GM12892 (cell line): ENCODE data around the gene RAB21.

Experiments used
- DNase-seq: peaks from one replicate; pipeline ENCODE4 v3.0.0; 2011; ENCODE audit not compliant: insufficient read length
- FAIRE-seq: peaks from 2 replicates; lab custom pipeline; 2011; peaks lifted over from hg19 to GRCh38; lab: Jason Lieb, UNC
- POLR2A ChIP-seq: IDR thresholded peaks from 2 replicates; pipeline ENCODE4 v1.6.1; 2011; ENCODE audit warnings: low read depth, low read length, control low read depth
- POLR2AphosphoS5 ChIP-seq: IDR thresholded peaks from 2 replicates; pipeline ENCODE4 v1.6.1; 2011; ENCODE audit warnings: low read depth, low read length, control low read depth
- TAF1 ChIP-seq: IDR thresholded peaks from 2 replicates; pipeline ENCODE4 v1.6.1; 2011; ENCODE audit warnings: low read depth, mild to moderate bottlenecking, control low read depth, low read length, borderline replicate concordance

RAB21 gene

GRCh38 chr12:71828813-71829212 is 74.2 kb downstream of the RAB21 start:
- no peak for FAIRE-seq

GRCh38 chr12:71837356-71837755 is 82.7 kb downstream of the RAB21 start:
- FAIRE-seq: no peak
- TF ChIP-seq TAF1: no peak
- no peak for TF ChIP-seq POLR2AphosphoS5
- TF ChIP-seq POLR2A: no peak

More at GRCh38 chr12:71828813-71829212, 74.2 kb downstream of the RAB21 start:
- DNase-seq: no peak
- TF ChIP-seq POLR2A (no peak), TAF1 (no peak), POLR2AphosphoS5 (no peak)

GRCh38 chr12:71838231-71838630 is 83.6 kb downstream of the RAB21 start:
- TF ChIP-seq TAF1 (no peak), POLR2AphosphoS5 (no peak)
- DNase-seq: no peak
- no peak for FAIRE-seq

More at GRCh38 chr12:71837356-71837755, 82.7 kb downstream of the RAB21 start:
- no peak for DNase-seq

GRCh38 chr12:71838676-71839075 is 84.0 kb downstream of the RAB21 start:
- no peak for FAIRE-seq
- DNase-seq: no peak
- TF ChIP-seq POLR2AphosphoS5 (no peak), TAF1 (no peak), POLR2A (no peak)

GRCh38 chr12:71840231-71840847 is 85.7 kb downstream of the RAB21 start:
- FAIRE-seq (peak; percentile 27), DNase-seq (no peak)
- TF ChIP-seq POLR2A (no peak), TAF1 (no peak), POLR2AphosphoS5 (no peak)

GRCh38 chr12:71846322-71846940 is 91.8 kb downstream of the RAB21 start:
- DNase-seq (no peak), FAIRE-seq (no peak)
- no peak for TF ChIP-seq TAF1

- TF ChIP-seq POLR2A (no peak), TAF1 (no peak), POLR2AphosphoS5 (no peak)
- FAIRE-seq: no peak
- DNase-seq: no peak
Measured at GRCh38 chr12:71848212-71848611, 93.5 kb downstream of the RAB21 start.

- DNase-seq: no peak
- TF ChIP-seq POLR2A: no peak
- no peak for TF ChIP-seq POLR2AphosphoS5
- TF ChIP-seq TAF1: no peak
- FAIRE-seq: no peak
Measured at GRCh38 chr12:71849109-71849851, 94.6 kb downstream of the RAB21 start.
